NCI-H748 (cell line): ENCODE measurements around the gene PRKCZ.

Experiments
- DNase-seq: peaks from one replicate; lab custom pipeline; 2025; ENCODE audit not compliant: unreplicated experiment; lab: John Stamatoyannopoulos, UW

Gene PRKCZ

DNA sequence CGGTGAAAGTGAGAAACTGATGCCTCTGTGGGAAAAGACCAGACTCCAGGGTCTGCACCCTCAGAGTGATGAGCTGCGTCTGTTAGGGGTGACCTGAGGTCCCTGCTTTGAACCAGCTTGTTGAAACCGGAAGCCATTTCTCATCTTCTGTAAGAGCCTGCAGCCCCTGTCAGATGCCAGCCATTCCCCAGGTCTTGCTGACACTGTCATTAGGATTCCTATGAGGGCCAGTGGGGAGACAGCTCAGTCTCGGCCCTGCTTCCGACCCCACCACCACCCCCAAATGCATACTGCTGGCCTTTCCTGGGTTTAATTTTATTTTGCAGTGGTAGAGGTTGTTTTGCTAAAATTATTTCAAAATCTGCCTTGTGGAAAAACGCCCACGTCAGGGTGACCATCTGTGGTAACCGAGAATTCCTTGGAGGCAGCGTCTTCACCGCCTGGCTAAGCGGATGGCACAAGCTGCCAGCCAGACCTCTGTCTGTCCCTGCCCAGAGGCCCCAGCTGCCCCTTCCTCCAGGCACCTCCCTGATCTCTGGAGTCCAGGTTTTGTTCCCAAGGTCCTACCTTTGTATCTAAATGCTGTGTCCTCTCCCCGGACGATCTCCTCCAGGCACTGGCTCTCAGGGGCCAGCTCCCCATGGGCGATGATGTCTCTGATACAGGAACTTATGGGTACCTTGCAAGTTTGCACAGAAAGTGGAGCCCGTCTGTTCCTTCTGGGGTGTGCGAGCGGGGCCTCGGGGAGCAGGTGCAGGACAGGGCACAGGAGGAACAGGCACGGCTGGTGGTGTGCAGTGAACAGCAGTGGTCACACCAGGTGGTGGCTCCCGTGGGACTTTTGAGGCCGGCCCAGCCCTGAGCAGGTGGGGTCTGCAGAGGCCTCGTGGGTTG lies 49.9 kb downstream of the PRKCZ start:
- DNase-seq, result no peak

DNA sequence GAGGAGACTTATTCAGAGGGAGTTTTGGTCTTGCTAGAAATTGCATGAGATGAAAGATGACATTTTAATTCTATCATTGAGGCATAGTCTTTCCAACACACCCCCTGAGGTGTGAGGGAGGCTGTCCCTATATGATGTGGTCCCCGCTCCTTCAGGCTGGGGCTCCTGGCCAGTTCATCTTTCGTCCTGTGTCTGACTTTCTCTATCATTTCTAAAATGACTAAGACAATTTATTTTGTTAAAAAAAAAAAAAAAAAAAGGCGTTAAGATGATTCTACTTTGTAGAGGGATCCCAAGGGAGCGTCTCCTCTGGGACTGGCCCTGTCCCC lies 50.5 kb downstream of the PRKCZ start:
- no peak for DNase-seq

DNA sequence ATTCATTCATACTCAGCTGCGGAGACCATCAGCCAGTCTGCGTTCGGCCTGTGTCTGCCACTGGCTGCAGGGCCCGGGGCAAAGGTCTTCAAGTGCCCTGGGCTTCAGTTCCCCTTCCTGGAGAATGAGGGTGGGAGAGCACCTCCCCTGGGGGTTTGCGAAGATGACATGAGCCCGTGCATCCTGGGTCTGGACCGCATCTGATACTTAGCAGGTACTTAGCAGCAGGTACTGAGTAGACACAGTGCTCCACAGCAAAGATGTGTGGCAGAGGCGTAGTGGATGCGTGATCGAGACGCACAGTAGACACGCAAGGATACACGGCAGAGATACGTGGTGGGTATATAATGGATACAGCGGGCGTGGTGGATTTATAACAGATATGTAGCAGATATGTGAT lies 51.3 kb downstream of the PRKCZ start:
- DNase-seq, result no peak

- DNase-seq, result no peak
These were observed 51.7 kb downstream of the PRKCZ start for GRCh38 chr1:2101946-2102345.

DNA sequence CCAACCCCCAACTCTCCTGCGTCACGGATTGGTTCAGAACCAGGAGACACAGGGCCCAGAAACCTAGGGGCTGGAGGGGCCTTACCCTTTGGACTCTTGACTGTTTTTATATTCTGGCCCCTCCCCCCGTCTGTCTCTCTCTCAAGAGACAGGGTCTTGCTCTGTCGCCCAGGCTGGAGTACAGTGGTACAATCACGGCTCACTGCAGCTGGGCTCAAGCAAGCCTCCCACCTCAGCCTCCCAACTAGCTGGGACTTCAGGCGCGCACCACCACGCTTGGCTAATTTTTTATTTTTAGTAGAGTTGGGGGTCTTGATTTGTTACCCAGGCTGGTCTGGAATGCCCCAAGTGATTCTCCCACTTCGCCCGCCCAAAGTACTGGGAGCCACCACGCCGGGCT lies 52.5 kb downstream of the PRKCZ start:
- DNase-seq, result no peak

GRCh38 chr1:2103266-2103900 lies 53.2 kb downstream of the PRKCZ start:
- no peak for DNase-seq

- DNase-seq, result no peak
These were observed 53.8 kb downstream of the PRKCZ start for GRCh38 chr1:2103901-2104590.

DNA sequence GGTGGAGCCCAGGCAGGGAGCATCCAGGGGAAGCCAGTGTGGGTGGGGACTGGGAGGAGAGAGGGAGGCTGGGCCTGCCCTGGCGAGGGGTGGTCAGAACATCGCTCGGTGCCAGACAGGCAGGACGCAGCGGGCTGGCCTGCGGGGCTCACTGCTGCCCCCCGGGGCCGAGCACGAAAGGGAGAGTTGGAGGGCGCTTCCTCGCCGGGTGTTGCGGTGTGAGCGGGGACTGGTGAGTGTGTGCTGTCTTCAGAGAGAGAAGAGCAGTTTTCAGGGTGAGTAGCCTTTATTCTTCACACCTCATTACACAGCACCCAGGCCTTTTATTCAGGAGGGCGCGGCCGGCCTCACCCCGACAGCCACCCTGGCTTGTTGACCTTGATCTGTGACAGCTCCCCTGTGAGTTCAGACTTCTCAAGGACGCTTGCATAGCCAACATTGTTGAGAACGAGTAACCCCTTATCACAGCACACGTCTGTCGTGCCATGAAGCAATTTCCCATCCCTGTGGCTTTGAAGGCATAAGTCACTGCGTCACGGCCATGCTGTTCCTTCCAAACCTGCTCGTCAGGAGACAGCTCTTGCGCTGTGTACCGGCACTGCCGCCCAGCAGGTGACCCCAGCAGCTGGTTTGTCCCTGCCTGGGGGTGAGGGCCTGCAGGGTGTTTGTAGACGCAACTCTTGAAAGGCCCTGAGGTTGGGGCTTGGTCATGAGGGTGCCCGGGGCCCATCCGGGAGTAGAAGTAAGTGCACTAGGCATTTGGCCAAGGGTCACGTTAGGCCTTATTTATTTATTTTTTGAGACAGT lies 54.6 kb downstream of the PRKCZ start:
- DNase-seq, result no peak

- DNase-seq, result no peak
These were observed 55.7 kb downstream of the PRKCZ start for GRCh38 chr1:2105781-2106524.

- DNase-seq, result no peak
These were observed 56.6 kb downstream of the PRKCZ start for GRCh38 chr1:2106659-2107405.

- no peak for DNase-seq
These were observed 57.5 kb downstream of the PRKCZ start for GRCh38 chr1:2107586-2108212.

GRCh38 chr1:2108213-2108876 lies 58.1 kb downstream of the PRKCZ start:
- DNase-seq, result peak; percentile 4

GRCh38 chr1:2108877-2109580 lies 58.8 kb downstream of the PRKCZ start:
- DNase-seq, result no peak

DNA sequence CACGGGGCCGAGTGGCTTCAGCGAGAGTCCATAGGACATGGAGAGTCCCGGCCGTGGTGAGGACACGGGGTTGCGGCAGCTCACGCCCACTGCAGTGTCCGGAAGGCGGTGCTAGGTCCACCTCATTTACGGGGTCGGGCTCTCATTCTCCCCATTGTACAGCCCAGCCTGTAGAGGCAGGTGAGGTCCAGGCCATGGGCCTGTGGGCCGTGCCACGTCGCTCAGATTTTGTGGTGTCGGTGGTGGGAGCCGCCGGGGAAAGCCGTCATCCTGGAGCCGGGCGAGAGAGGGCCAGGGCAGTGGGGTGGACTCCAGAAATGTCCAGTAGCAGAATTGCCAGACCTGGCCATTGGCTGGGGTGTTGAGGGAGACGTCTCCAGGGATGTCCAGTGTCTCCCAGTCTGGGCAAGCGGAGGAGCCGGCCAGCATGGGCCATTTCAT lies 59.4 kb downstream of the PRKCZ start:
- no peak for DNase-seq

DNA sequence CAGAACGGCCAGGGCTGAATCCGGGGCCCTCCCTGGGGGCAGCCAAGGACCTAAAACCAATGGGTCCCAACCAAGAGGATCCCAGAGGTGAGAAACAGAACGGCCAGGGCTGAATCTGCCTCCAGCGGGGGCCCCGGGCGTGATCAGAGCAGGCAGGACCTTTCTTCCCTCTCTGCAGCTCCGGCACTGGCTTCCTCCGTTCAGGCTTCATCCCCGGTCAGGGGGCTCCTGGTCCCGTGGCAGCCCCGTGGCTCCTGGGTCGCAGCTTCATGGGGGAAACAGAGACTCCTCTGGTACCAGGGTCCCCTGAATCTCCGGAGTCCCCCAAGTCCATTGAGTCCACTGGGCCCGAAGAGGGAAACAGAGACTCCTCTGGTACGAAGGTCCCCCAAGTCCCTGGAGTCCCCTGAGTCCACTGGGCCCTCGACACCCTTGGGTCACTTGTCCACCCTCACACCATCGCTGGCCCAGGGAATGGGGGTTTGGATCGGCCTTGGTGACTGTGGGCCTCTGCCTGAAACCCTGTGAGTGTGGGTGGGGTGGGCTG lies 60.1 kb downstream of the PRKCZ start:
- DNase-seq, result no peak

- no peak for DNase-seq
These were observed 60.8 kb downstream of the PRKCZ start for GRCh38 chr1:2110738-2111673.

- DNase-seq, result no peak
These were observed 61.4 kb downstream of the PRKCZ start for GRCh38 chr1:2111674-2112035.
